GM12892 (cell line): Measurements from ENCODE around the gene IQCB1.
"Not testable (repeated sequence)": the region's sequence is repeated elsewhere in the genome, so short reads cannot be mapped to it uniquely, and the experiment has no call there.

Experiments used
- POLR2A ChIP-seq: IDR thresholded peaks from 2 replicates; pipeline ENCODE4 v1.6.1; 2011; ENCODE audit warnings: low read depth, low read length, control low read depth
- POLR2AphosphoS5 ChIP-seq: IDR thresholded peaks from 2 replicates; pipeline ENCODE4 v1.6.1; 2011; ENCODE audit warnings: low read depth, low read length, control low read depth

DNA sequence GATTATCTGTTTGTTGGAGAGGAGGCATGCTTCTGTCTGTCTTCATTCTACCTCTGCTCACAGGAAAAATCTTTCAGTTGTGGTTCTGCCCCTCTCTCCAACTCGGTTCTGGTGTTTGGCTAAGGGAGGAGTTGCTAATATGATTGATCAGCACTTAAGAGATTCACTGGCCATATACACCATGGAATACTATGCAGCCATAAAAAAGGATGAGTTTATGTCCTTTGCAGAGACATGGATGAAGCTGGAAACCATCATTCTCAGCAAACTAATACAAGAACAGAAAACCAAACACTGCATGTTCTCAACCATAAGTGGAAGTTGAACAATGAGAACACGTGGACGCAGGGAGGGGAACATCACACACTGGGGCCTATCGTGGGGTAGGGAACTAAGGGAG is 59.8 kb downstream of the IQCB1 start:
- not testable (repeated sequence) for TF ChIP-seq POLR2A, POLR2AphosphoS5
